ENCODE data around the gene KRTAP5-4. TPM values are rescaled to one million over a fixed set of nuclear protein-coding genes. Genes with fewer than 3 reads are reported as not detected.

KRTAP5-4 gene
- total RNA-seq, 1 donor from 2014 or later = not detected

GRCh38 chr11:1571760-1572196 lies 50.2 kb downstream of the KRTAP5-4 start:
- ATAC-seq = no peak

Other genes with a start within 250 kb of the KRTAP5-4 start
- 0.08 TPM for gene BRSK2, start 232.2 kb downstream of the KRTAP5-4 start, total RNA-seq
- gene MOB2, start 135.4 kb downstream of the KRTAP5-4 start, total RNA-seq = 32.1 TPM
- 0.76 TPM for gene DUSP8, start 49.9 kb downstream of the KRTAP5-4 start, total RNA-seq
- not detected for gene KRTAP5-1, start 36.9 kb downstream of the KRTAP5-4 start, total RNA-seq
- gene KRTAP5-2, start 23.8 kb downstream of the KRTAP5-4 start, total RNA-seq = not detected
- not detected for gene KRTAP5-3, start 13.7 kb downstream of the KRTAP5-4 start, total RNA-seq
- gene KRTAP5-5, start 7.6 kb upstream of the KRTAP5-4 start, total RNA-seq = not detected
- not detected for gene KRTAP5-6, start 75.1 kb upstream of the KRTAP5-4 start, total RNA-seq
- 0.96 TPM for gene IFITM10, start 128.5 kb upstream of the KRTAP5-4 start, total RNA-seq
- 583 TPM for gene CTSD, start 141.8 kb upstream of the KRTAP5-4 start, total RNA-seq
- 22.4 TPM for gene SYT8, start 212.9 kb upstream of the KRTAP5-4 start, total RNA-seq
- 4.4 TPM for gene TNNI2, start 216.8 kb upstream of the KRTAP5-4 start, total RNA-seq
- 18.8 TPM for gene LSP1, start 230.9 kb upstream of the KRTAP5-4 start, total RNA-seq

Measured in esophagus mucosa (tissue), 1 donor.